HEK293 (cell line): Measurements from ENCODE around the gene TNNI3.

Experiments used
- BCL6B ChIP-seq: fragments of 450-650 bp; formaldehyde crosslinking; IDR thresholded peaks from 2 replicates; pipeline ENCODE4 v1.5.1; 2017; ENCODE audit warnings: missing biosample characterization, missing genetic modification characterization
- ELK4 ChIP-seq: IDR thresholded peaks from 2 replicates; pipeline ENCODE4 v1.6.1; 2011; ENCODE audit warnings: mild to moderate bottlenecking, low read depth, low read length, borderline replicate concordance
- GLIS1 ChIP-seq: fragments of 450-650 bp; formaldehyde crosslinking; IDR thresholded peaks from 2 replicates; pipeline ENCODE4 v1.5.1; 2016; ENCODE audit warnings: missing biosample characterization, missing genetic modification characterization
- GLIS2 ChIP-seq: fragments of 450-650 bp; formaldehyde crosslinking; IDR thresholded peaks from 2 replicates; pipeline ENCODE4 v1.5.1; 2016; ENCODE audit warnings: missing biosample characterization, missing genetic modification characterization
- IKZF3 ChIP-seq: fragments of 450-650 bp; IDR thresholded peaks from 2 replicates; pipeline ENCODE4 v1.5.0; 2018; ENCODE audit warnings: missing biosample characterization, mild to moderate bottlenecking, missing genetic modification characterization, moderate library complexity
- KLF10 ChIP-seq: fragments of 450-650 bp; IDR thresholded peaks from 2 replicates; pipeline ENCODE4 v1.5.1; 2018; ENCODE audit warnings: missing biosample characterization, mild to moderate bottlenecking, missing genetic modification characterization
- KLF9 ChIP-seq: fragments of 450-650 bp; formaldehyde crosslinking; IDR thresholded peaks from 2 replicates; pipeline ENCODE4 v1.5.1; 2016; ENCODE audit warnings: missing biosample characterization, missing genetic modification characterization, low read depth
- MYNN ChIP-seq: fragments of 450-650 bp; formaldehyde crosslinking; IDR thresholded peaks from 2 replicates; pipeline ENCODE4 v1.5.1; 2016; ENCODE audit warnings: missing biosample characterization, missing genetic modification characterization, borderline replicate concordance
- MZF1 ChIP-seq: fragments of 450-650 bp; formaldehyde crosslinking; IDR thresholded peaks from 2 replicates; pipeline ENCODE4 v1.5.1; 2017; ENCODE audit warnings: missing biosample characterization, missing genetic modification characterization, borderline replicate concordance
- WT1 ChIP-seq: fragments of 450-650 bp; formaldehyde crosslinking; IDR thresholded peaks from 2 replicates; pipeline ENCODE4 v1.5.1; 2016; ENCODE audit warnings: missing biosample characterization, missing genetic modification characterization
- YY1 ChIP-seq: fragments of 450-650 bp; formaldehyde crosslinking; IDR thresholded peaks from 2 replicates; pipeline ENCODE4 v1.5.1; 2018; ENCODE audit warnings: missing biosample characterization, missing genetic modification characterization
- ZBTB17 ChIP-seq: fragments of 450-650 bp; formaldehyde crosslinking; IDR thresholded peaks from 2 replicates; pipeline ENCODE4 v1.5.1; 2016; ENCODE audit warnings: missing biosample characterization, missing genetic modification characterization
- ZBTB20 ChIP-seq: fragments of 450-650 bp; formaldehyde crosslinking; IDR thresholded peaks from 2 replicates; pipeline ENCODE4 v1.5.1; 2016; ENCODE audit warnings: missing biosample characterization, missing genetic modification characterization
- ZBTB21 ChIP-seq: fragments of 450-650 bp; formaldehyde crosslinking; IDR thresholded peaks from 2 replicates; pipeline ENCODE4 v1.5.1; 2017; ENCODE audit warnings: missing biosample characterization, missing genetic modification characterization
- ZFP3 ChIP-seq: fragments of 450-650 bp; formaldehyde crosslinking; IDR thresholded peaks from 2 replicates; pipeline ENCODE4 v1.5.1; 2016; ENCODE audit warnings: low read depth, missing biosample characterization, missing genetic modification characterization
- ZIC2 ChIP-seq: fragments of 450-650 bp; formaldehyde crosslinking; IDR thresholded peaks from 2 replicates; pipeline ENCODE4 v1.5.1; 2016; ENCODE audit warnings: missing biosample characterization, missing genetic modification characterization
- ZNF174 ChIP-seq: fragments of 450-650 bp; formaldehyde crosslinking; IDR thresholded peaks from 2 replicates; pipeline ENCODE4 v1.5.0; 2017; ENCODE audit warnings: missing biosample characterization, mild to moderate bottlenecking, missing genetic modification characterization
- ZNF26 ChIP-seq: fragments of 450-650 bp; formaldehyde crosslinking; IDR thresholded peaks from 2 replicates; pipeline ENCODE4 v1.5.1; 2016; ENCODE audit warnings: missing biosample characterization, missing genetic modification characterization
- ZNF292 ChIP-seq: fragments of 450-650 bp; formaldehyde crosslinking; IDR thresholded peaks from 2 replicates; pipeline ENCODE4 v1.5.1; 2016; ENCODE audit warnings: low read depth, missing biosample characterization, missing genetic modification characterization, borderline replicate concordance
- ZNF324 ChIP-seq: fragments of 450-650 bp; formaldehyde crosslinking; IDR thresholded peaks from 2 replicates; pipeline ENCODE4 v1.5.1; 2016; ENCODE audit warnings: missing biosample characterization, missing genetic modification characterization
- ZNF398 ChIP-seq: fragments of 450-650 bp; formaldehyde crosslinking; IDR thresholded peaks from 2 replicates; pipeline ENCODE4 v1.5.1; 2017; ENCODE audit warnings: missing biosample characterization, missing genetic modification characterization
- ZNF404 ChIP-seq: fragments of 450-650 bp; formaldehyde crosslinking; IDR thresholded peaks from 2 replicates; pipeline ENCODE4 v1.5.1; 2017; ENCODE audit warnings: missing biosample characterization, missing genetic modification characterization
- ZNF426 ChIP-seq: fragments of 450-650 bp; formaldehyde crosslinking; IDR thresholded peaks from 2 replicates; pipeline ENCODE4 v1.5.1; 2017; ENCODE audit warnings: missing biosample characterization, missing genetic modification characterization, mild to moderate bottlenecking, inconsistent platforms, moderate library complexity
- ZNF433 ChIP-seq: fragments of 450-650 bp; formaldehyde crosslinking; IDR thresholded peaks from 2 replicates; pipeline ENCODE4 v1.5.1; 2016; ENCODE audit warnings: missing biosample characterization, missing genetic modification characterization, low read depth
- ZNF473 ChIP-seq: fragments of 450-650 bp; formaldehyde crosslinking; IDR thresholded peaks from 2 replicates; pipeline ENCODE4 v1.5.1; 2017; ENCODE audit warnings: missing biosample characterization, missing genetic modification characterization
- ZNF48 ChIP-seq: fragments of 450-650 bp; formaldehyde crosslinking; IDR thresholded peaks from 2 replicates; pipeline ENCODE4 v1.5.1; 2016; ENCODE audit warnings: missing biosample characterization, missing genetic modification characterization
- ZNF514 ChIP-seq: fragments of 450-650 bp; formaldehyde crosslinking; IDR thresholded peaks from 2 replicates; pipeline ENCODE4 v1.5.1; 2016; ENCODE audit warnings: missing biosample characterization, missing genetic modification characterization
- ZNF560 ChIP-seq: fragments of 450-650 bp; formaldehyde crosslinking; IDR thresholded peaks from 2 replicates; pipeline ENCODE4 v1.5.1; 2017; ENCODE audit warnings: missing biosample characterization, missing genetic modification characterization, borderline replicate concordance
- ZNF623 ChIP-seq: fragments of 450-650 bp; formaldehyde crosslinking; IDR thresholded peaks from 2 replicates; pipeline ENCODE4 v1.5.1; 2016; ENCODE audit warnings: missing biosample characterization, missing genetic modification characterization
- ZNF76 ChIP-seq: fragments of 450-650 bp; formaldehyde crosslinking; IDR thresholded peaks from 2 replicates; pipeline ENCODE4; 2016; ENCODE audit warnings: low read depth, missing biosample characterization, missing genetic modification characterization, borderline replicate concordance
- ZNF785 ChIP-seq: fragments of 450-650 bp; formaldehyde crosslinking; IDR thresholded peaks from 2 replicates; pipeline ENCODE4 v1.5.1; 2016; ENCODE audit warnings: missing biosample characterization, missing genetic modification characterization
- ZSCAN18 ChIP-seq: fragments of 450-650 bp; formaldehyde crosslinking; IDR thresholded peaks from 2 replicates; pipeline ENCODE4 v1.5.1; 2016; ENCODE audit warnings: missing biosample characterization, missing genetic modification characterization
- ZSCAN30 ChIP-seq: fragments of 450-650 bp; IDR thresholded peaks from 2 replicates; pipeline ENCODE4 v1.5.1; 2018; ENCODE audit warnings: missing biosample characterization, mild to moderate bottlenecking, missing genetic modification characterization, moderate library complexity
- ZSCAN4 ChIP-seq: fragments of 450-650 bp; formaldehyde crosslinking; IDR thresholded peaks from 2 replicates; pipeline ENCODE4 v1.5.1; 2017; ENCODE audit warnings: missing biosample characterization, missing genetic modification characterization

TNNI3 gene

GRCh38 chr19:55113570-55114039 is 43.9 kb downstream of the TNNI3 start (continued):
- no peak for TF ChIP-seq ZNF404 (tag by site-specific recombination)
- TF ChIP-seq ZBTB21 (tag by site-specific recombination): peak; percentile 87
- peak; percentile 90 for TF ChIP-seq GLIS1 (tag by site-specific recombination)
- TF ChIP-seq KLF9 (tag by site-specific recombination): no peak
- TF ChIP-seq ELK4: no peak
- TF ChIP-seq MYNN: no peak
- no peak for TF ChIP-seq ZNF174 (tag by site-specific recombination)
- no peak for TF ChIP-seq ZNF292
- peak; percentile 45; the same call in 1 of the 2 replicates for TF ChIP-seq GLIS2 (tag by site-specific recombination)
- TF ChIP-seq IKZF3: peak; percentile 47; the same call in 1 of the 2 replicates
- TF ChIP-seq ZNF324 (tag by site-specific recombination): 0 out of 2 replicates have a peak, but pooled peaks have one; percentile 40
- TF ChIP-seq WT1: no peak
- TF ChIP-seq ZNF76: no peak
- no peak for TF ChIP-seq ZSCAN30 (tag by site-specific recombination)
- no peak for TF ChIP-seq ZNF514 (tag by site-specific recombination)
- no peak for TF ChIP-seq ZIC2
- no peak for TF ChIP-seq ZNF785
- no peak for TF ChIP-seq BCL6B (tag by site-specific recombination)
- no peak for TF ChIP-seq ZFP3 (tag by site-specific recombination)
- no peak for TF ChIP-seq MZF1 (tag by site-specific recombination)
- peak; percentile 95 for TF ChIP-seq ZBTB20 (tag by site-specific recombination)
- no peak for TF ChIP-seq ZNF426 (tag by site-specific recombination)
- TF ChIP-seq ZSCAN18: no peak
- TF ChIP-seq ZNF433 (tag by site-specific recombination): no peak
- peak; percentile 87 for TF ChIP-seq ZNF398 (tag by site-specific recombination)
- no peak for TF ChIP-seq KLF10 (tag by site-specific recombination)
- no peak for TF ChIP-seq ZSCAN4 (tag by site-specific recombination)
- no peak for TF ChIP-seq YY1 (tag by site-specific recombination)
- TF ChIP-seq ZNF26 (tag by site-specific recombination): no peak
- no peak for TF ChIP-seq ZNF48 (tag by site-specific recombination)
- TF ChIP-seq ZBTB17 (tag by site-specific recombination): 0 out of 2 replicates have a peak, but pooled peaks have one; percentile 26
- no peak for TF ChIP-seq ZNF623
- no peak for TF ChIP-seq ZNF560 (tag by site-specific recombination)
- TF ChIP-seq ZNF473 (tag by site-specific recombination): no peak
